SU-DHL-6 (cell line): ENCODE measurements around the gene NANOGP8.

ENCODE experiments used
- H2AFZ ChIP-seq: fragments of 200-600 bp; sonication (generic); 2 replicates; pipeline ENCODE4 v1.6.1; 2014; ENCODE audit warnings: low read depth, mild to moderate bottlenecking, moderate library complexity, mixed read lengths, antibody characterized with exemption, low read length; ENCODE audit not compliant: severe bottlenecking
- H3F3A ChIP-seq: fragments of 200-600 bp; shearing (Covaris generic); 2 replicates; pipeline ENCODE4 v1.6.0; 2016; ENCODE audit warnings: antibody characterized with exemption, mild to moderate bottlenecking; ENCODE audit not compliant: insufficient read depth
- H3K27ac ChIP-seq: fragments of 200-600 bp; sonication (generic); 2 replicates; pipeline ENCODE4 v1.5.1; 2016; ENCODE audit warnings: low read depth, mild to moderate bottlenecking, low read length, moderate library complexity, mixed read lengths
- H3K27me3 ChIP-seq: fragments of 200-600 bp; sonication (generic), shearing (Covaris generic); 2 replicates; pipeline ENCODE4 v1.6.0; 2014; ENCODE audit warnings: mild to moderate bottlenecking, low read length
- H3K36me3 ChIP-seq: fragments of 200-600 bp; sonication (generic); 2 replicates; pipeline ENCODE4 v1.6.1; 2014; ENCODE audit warnings: mild to moderate bottlenecking, low read length, mixed read lengths
- H3K4me2 ChIP-seq: fragments of 300-600, 200-600 bp; shearing (Covaris generic), sonication (generic); 2 replicates; pipeline ENCODE4 v1.6.0; 2014; ENCODE audit warnings: low read length, low read depth, mild to moderate bottlenecking; ENCODE audit not compliant: poor library complexity, severe bottlenecking
- H3K4me3 ChIP-seq: fragments of 200-600 bp; sonication (generic); 2 replicates; pipeline ENCODE4 v1.5.1; 2014; ENCODE audit warnings: antibody characterized with exemption, low read length, mild to moderate bottlenecking, mixed read lengths; ENCODE audit not compliant: insufficient read depth, poor library complexity, severe bottlenecking
- H3K79me2 ChIP-seq: fragments of 200-600 bp; sonication (generic); 2 replicates; pipeline ENCODE4 v1.6.1; 2014; ENCODE audit warnings: mild to moderate bottlenecking, low read length, moderate library complexity; ENCODE audit not compliant: insufficient read depth
- H3K9ac ChIP-seq: fragments of 200-600 bp; sonication (generic); 2 replicates; pipeline ENCODE4 v1.7.0; 2014; ENCODE audit warnings: mild to moderate bottlenecking, low read length
- H3K9me2 ChIP-seq: fragments of 200-600 bp; sonication (generic); replicated peaks from 2 replicates; pipeline ENCODE4 v1.6.1; 2014; ENCODE audit warnings: low read length; ENCODE audit not compliant: insufficient read depth
- H3K9me3 ChIP-seq: fragments of 200-600 bp; sonication (generic); 2 replicates; pipeline ENCODE4 v1.6.1; 2014; ENCODE audit warnings: low read length, mixed read lengths; ENCODE audit not compliant: insufficient read depth
- H4K20me1 ChIP-seq: fragments of 200-600 bp; sonication (generic); 2 replicates; pipeline ENCODE4 v1.6.1; 2014; ENCODE audit warnings: low read depth, mild to moderate bottlenecking, antibody characterized with exemption, low read length, moderate library complexity, mixed read lengths
- CTCF ChIP-seq: fragments of 200-600 bp; sonication (generic); IDR thresholded peaks from one replicate; pipeline ENCODE4 v1.5.1; 2017; ENCODE audit warnings: antibody characterized with exemption, mild to moderate bottlenecking, low read length, moderate library complexity; ENCODE audit not compliant: insufficient read depth, poor library complexity, severe bottlenecking
- EZH2phosphoT487 ChIP-seq: fragments of 200-600 bp; sonication (generic), shearing (Covaris generic); conservative IDR thresholded peaks from 2 replicates; pipeline ENCODE4 v1.6.1; 2018; ENCODE audit warnings: mild to moderate bottlenecking, antibody characterized with exemption, low read length, moderate library complexity, mixed read lengths

The NANOGP8 gene

GRCh38 chr15:35043373-35044095 is 41.6 kb downstream of the NANOGP8 start:
- Histone ChIP-seq H3K9me3 (no peaks in the 10 kb centered on the region), H3K27ac (no peak overlapping the region), H3K36me3 (no peaks in the 10 kb centered on the region), H2AFZ (no peak overlapping the region), H3F3A (no peaks in the 10 kb centered on the region), H3K4me3 (no peak overlapping the region), H3K79me2 (no peaks in the 10 kb centered on the region), H4K20me1 (no peaks in the 10 kb centered on the region), H3K9ac (no peak overlapping the region), H3K9me2 (no peaks in the 10 kb centered on the region), H3K27me3 (no peaks in the 10 kb centered on the region), H3K4me2 (no peak overlapping the region)
- TF ChIP-seq EZH2phosphoT487 (no peak), CTCF (no peak)

GRCh38 chr15:35040339-35041255 is 44.5 kb downstream of the NANOGP8 start:
- TF ChIP-seq EZH2phosphoT487 = no peak
- no peak for TF ChIP-seq CTCF
- H4K20me1 ChIP-seq = no peaks in the 10 kb centered on the region
- no peak overlapping the region for H3K27ac ChIP-seq
- H2AFZ ChIP-seq = no peak overlapping the region
- H3K79me2 ChIP-seq = no peaks in the 10 kb centered on the region
- H3F3A ChIP-seq = no peaks in the 10 kb centered on the region
- no peaks in the 10 kb centered on the region for H3K27me3 ChIP-seq
- no peaks in the 10 kb centered on the region for H3K9me2 ChIP-seq
- no peak overlapping the region for H3K9ac ChIP-seq
- no peaks in the 10 kb centered on the region for H3K9me3 ChIP-seq
- H3K4me3 ChIP-seq = no peak overlapping the region
- H3K36me3 ChIP-seq = no peaks in the 10 kb centered on the region
- H3K4me2 ChIP-seq = no peak overlapping the region

- Histone ChIP-seq H3K4me3 (no peak overlapping the region), H3K79me2 (no peaks in the 10 kb centered on the region), H3K36me3 (no peaks in the 10 kb centered on the region), H3F3A (no peaks in the 10 kb centered on the region), H3K9ac (no peak overlapping the region), H3K9me3 (no peaks in the 10 kb centered on the region), H3K4me2 (no peak overlapping the region), H4K20me1 (no peaks in the 10 kb centered on the region), H3K9me2 (no peaks in the 10 kb centered on the region), H2AFZ (no peak overlapping the region), H3K27ac (no peak overlapping the region), H3K27me3 (no peaks in the 10 kb centered on the region)
- TF ChIP-seq EZH2phosphoT487 (no peak), CTCF (no peak)
Measured at GRCh38 chr15:35038626-35039451, 46.3 kb downstream of the NANOGP8 start.
